Skeletal muscle cell (primary cell): ENCODE measurements around the gene MRPL27.

Source experiments
- DNase-seq: peaks from one replicate; pipeline ENCODE4 v3.0.0-alpha.2; 2010; ENCODE audit warnings: low read depth
- H3K4me3 ChIP-seq: 2 replicates; pipeline ENCODE4 v1.5.1; 2011; ENCODE audit warnings: low read depth, mild to moderate bottlenecking, control low read depth, low read length, moderate library complexity

Gene MRPL27

DNA sequence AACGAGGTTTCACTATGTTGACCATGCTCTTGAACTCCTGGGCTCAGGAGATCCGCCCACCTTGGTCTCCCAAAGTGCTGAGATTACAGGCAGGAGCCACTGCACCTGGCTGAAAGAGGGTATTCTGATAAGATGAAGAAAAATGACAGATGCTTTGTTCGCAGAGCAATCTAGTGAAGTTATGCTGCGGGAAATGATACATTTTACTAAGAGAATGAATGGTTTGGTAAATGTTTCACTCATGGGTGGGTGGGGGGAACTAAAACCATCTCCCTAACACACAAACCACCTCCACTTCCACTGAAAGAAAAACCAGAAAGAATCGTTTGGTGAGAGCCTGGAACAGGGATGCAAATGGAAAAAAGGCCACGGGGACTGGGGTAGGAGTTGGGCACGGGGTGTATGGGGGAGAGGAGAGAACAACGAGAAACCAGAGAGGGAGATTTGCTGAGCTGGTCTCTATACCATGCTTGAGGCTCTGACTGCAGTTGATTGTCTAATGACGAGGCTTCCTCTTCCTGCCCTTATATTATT is 46.1 kb downstream of the MRPL27 start:
- no peak overlapping the region for H3K4me3 ChIP-seq
- DNase-seq = no peak

DNA sequence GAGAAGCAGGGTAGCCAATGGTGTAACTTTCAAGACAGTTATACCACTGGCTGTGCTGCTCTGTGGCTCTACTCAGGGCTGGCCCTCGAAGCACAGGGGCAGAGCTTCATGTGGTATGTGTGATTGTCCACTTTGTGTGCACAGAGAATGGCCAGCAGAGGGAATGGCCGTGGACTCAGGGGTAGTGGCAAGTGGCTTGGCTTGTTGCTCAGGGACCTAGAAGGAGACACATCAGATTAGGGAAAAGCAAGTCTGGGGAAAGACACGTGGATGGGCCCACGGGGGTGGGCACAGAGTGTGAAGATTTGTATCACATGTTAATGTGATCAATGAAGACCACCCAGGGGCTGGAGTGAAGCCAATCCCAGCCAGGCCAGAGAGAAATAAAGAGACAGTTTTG is 47.1 kb downstream of the MRPL27 start:
- DNase-seq = no peak

DNA sequence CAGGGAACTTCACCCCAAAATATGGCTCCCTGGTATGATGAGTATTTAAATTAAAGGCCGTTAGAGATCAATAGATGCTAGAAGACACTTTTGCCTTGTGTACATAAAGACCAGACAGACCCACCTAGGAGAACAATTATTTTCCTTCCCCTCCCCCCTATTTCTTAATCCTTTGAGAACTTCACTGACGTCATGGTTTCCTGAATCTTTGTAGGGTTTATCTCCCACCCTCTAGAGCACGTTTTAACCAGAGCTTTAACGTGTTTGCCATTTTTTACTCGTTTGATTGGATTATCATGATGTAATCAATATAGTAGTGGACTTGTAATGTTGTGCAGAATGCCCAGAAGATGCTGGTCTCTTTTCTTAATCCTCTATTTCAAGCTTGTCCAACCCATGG is 49.9 kb downstream of the MRPL27 start:
- no peak overlapping the region for H3K4me3 ChIP-seq
- DNase-seq = no peak

More for the DNA sequence above, 47.1 kb downstream of the MRPL27 start:
- H3K4me3 ChIP-seq = no peak overlapping the region

DNA sequence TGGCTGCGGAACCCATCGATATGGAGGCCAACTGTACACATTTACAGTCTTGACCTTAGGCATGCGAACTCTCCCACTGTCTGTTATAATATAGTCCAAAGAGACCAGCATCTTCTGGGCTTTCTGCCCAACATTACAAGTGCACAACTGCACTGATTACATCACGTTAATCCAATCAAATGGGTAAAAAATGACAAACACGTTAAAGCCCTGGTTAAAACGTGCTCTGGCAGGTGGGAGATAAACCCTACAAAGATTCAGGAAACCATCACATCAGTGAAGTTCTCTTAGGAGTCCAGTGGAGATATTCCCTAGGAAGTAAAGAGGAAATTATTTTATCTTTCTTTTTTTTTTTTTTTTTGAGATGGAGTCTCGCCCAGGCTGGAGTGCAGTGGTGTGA is 50.7 kb downstream of the MRPL27 start:
- DNase-seq = no peak
- no peak overlapping the region for H3K4me3 ChIP-seq

DNA sequence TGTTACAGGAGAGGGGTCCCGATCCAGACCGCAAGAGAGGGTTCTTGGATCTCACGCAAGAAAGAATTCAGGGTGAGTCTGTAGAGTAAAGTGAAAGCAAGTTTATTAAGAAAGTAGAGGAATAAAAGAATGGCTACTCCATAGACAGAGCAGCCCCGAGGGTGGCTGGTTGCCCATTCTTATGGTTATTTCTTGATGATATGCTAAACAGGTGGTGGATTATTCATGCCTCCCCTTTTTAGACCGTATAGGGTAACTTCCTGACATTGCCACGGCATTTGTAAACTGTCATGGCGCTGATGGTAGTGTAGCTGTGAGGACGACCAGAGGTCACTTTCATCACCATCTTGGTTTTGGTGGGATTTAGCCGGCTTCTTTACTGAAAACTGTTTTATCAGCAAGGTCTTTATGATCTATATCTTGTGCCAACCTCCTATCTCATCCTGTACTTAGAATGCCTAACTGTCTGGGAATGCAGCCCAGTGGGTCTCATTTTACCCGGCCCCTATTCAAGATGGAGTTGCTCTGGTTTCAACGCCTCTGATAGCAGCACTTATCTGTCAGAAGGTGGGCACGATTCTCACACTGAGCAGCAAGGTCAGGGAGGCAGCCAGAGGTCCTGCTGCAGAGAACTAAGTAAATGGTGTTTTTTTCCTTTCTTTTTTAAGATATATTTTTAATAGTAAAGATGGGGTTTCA is 53.5 kb downstream of the MRPL27 start:
- DNase-seq = no peak
- no peak overlapping the region for H3K4me3 ChIP-seq

DNA sequence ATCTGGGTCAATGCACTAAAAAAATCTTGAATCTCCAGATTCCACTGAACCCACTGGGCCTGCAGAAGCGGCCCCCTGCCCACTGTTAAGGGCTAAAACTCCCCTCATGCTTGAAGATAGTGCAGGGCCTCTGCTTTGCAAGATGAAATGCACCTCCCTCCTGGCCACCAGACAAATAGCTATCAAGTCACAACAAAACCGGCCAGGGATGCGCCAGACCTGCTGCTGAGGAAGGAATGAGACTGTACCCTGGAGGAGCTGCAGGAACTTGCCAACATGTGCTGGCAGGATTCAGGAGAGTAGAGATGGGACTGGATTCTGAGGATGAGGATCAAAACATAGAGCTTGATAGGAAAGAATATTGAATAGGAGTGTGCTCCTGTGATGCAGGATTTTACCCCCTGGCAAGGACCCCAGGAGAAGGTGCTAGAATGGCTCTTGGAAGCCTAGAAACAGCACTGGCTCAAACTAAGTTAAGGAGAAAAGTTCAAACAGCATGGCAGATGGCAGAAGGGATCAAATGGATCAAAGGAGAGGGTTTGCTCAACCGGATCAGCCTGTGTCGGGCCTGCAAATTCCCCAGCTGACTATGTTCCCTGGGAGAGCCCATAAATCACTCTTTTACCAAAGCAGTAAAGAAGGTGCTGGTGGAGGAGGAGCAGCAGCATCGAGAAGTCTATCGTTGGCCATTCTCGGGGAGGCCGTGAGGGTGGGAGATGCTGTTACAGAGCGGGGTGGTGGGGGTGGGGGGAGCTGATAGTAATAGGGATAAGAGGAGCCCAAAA is 54.3 kb downstream of the MRPL27 start:
- no peak for DNase-seq
- H3K4me3 ChIP-seq = no peak overlapping the region
